TTC549 (cell line): ENCODE data around the gene CATSPER4.

ENCODE experiments used
- FAIRE-seq: peaks from 2 replicates; lab custom pipeline; 2012; peaks lifted over from hg19 to GRCh38; lab: Jason Lieb, UNC

CATSPER4 gene

DNA sequence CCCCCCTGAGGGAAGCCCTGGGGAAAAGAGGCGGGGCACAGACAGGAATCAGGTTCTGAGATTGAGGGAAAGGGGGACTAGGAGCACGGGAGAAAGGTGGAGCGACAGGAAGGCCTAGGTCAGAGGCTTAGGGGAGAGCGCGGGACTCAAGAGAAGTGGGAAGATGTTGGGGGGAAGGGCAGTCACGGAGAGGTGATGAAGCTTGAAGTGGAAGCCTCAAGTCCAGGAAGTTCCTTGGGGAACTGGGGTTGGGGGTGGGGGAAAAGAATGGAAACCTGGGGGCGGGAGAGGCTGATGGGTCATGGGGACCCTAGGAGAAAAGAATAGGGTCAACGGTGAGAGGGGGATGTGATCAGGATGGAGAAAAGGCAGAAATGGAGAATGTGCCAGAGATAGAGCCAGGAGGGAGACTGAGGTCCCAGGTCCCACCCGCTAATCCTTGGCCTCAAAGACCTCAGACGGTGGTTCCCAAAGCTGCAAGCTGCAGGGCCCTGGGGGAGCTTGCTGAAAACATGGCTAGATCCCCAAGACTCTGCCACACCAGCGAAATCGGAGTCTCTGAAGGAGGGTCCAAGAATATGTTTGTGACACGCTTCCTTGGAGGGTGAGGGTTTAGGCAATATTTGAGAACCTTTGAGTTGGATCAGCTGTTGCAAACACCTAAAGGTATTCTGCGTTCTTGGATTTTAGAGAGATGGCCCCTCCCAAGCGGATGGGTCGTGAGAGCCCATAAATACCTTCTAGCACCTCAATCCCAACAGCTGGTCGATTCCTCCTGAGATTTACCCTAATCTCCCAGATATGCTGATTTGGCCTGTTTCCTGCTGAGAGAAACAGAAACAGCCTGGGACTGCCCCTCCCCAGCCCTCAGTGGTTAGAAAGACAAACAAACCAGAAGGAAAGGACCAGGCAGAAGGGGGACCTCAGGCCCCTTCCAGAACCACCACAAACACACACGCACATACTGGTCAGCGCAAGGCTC lies 25.2 kb upstream of the CATSPER4 start:
- no peak for FAIRE-seq

DNA sequence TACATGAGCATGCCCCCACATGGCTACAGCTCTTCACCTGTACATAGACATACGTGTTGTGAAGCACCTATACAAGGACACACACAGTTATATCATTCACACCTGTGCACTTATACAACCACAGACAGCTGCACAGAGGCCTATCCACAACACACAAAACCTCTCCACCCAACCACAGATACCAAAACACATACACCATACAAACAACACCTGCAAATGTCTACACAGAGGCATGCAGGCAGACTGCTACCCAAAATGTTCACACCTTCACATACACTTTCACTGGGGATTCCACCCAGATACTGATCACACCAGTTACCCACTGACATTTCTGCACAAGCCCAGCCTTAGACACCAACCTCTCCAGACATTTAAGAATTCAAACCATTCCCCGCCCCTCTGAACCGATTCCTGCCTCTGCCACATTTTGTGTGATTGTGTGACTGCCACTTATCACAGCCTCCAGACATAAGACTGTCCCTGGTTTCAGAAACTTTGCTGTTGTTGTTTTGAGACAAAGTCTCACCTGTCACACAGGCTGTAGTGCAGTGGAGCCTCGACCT lies 23.6 kb upstream of the CATSPER4 start:
- no peak for FAIRE-seq

- no peak for FAIRE-seq
Measured at GRCh38 chr1:26168410-26169197, 21.8 kb upstream of the CATSPER4 start, which contains the start of gene C1orf232. Gene C1orf232 (minus strand): TSS chr1:26168963. CDS start chr1:26168499, 464 bp downstream.

GRCh38 chr1:26169198-26169554 lies 21.2 kb upstream of the CATSPER4 start:
- FAIRE-seq = no peak

- no peak for FAIRE-seq
Measured at GRCh38 chr1:26169669-26170471, 20.5 kb upstream of the CATSPER4 start, which contains the start of gene ZNF593. Gene ZNF593 (plus strand): TSS chr1:26169908. CDS start chr1:26169984, 76 bp downstream.

- no peak for FAIRE-seq
Measured at GRCh38 chr1:26170472-26170821, 20.0 kb upstream of the CATSPER4 start.

GRCh38 chr1:26171084-26172072 lies 19.0 kb upstream of the CATSPER4 start, which contains the start of gene ZNF593OS:
Gene ZNF593OS (minus strand): TSS chr1:26171832. CDS start chr1:26171661, 171 bp downstream.
- FAIRE-seq = no peak

DNA sequence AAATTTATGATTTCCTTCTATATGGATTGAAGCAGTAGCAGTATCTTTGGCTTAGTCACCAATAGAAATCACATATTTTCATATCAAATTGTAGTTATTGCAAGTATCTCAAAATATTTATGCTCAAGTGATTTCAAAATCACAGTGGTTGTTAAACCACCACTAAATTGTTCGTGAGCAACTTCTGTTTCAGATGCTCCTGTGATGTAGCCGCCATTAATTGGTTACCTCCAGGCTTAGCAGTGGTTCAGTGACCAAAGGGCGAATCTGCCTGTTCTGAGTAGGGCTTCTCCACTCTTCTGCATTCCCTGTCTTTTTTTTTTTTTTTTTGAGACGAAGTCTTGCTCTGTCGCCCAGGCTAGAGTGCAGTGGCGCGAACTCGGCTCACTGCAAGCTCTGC lies 15.1 kb upstream of the CATSPER4 start:
- no peak for FAIRE-seq

- FAIRE-seq = no peak
Measured at GRCh38 chr1:26177182-26177684, 13.2 kb upstream of the CATSPER4 start, which contains the start of gene CNKSR1. Gene CNKSR1 (plus strand): TSS chr1:26177491. CDS start chr1:26177548, 57 bp downstream.

DNA sequence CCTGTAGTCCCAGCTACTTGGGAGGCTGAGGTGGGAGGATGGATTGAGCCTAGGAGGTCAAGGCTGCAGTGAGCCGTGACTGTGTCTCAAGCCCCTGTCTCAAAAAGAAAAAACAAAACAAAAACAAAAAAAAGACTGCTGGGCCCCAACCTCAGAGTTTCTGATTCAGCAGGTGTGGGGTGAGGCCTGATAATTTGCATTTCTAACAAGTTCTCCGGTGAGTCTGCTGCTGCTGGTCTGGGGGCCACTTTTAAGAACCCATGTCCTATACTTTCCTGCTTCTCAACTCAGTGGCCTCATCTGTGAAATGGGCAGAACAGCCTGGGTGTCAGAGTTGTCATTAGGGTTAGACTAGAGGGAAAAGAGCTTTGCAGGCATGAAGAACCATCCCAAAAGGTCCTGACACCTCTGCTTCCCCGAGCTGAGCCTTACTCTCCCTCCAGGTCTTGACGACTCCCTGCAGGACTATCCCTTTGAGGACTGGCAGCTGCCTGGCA lies 10.3 kb upstream of the CATSPER4 start:
- FAIRE-seq = no peak

GRCh38 chr1:26181586-26182382 lies 8.6 kb upstream of the CATSPER4 start:
- FAIRE-seq = no peak

DNA sequence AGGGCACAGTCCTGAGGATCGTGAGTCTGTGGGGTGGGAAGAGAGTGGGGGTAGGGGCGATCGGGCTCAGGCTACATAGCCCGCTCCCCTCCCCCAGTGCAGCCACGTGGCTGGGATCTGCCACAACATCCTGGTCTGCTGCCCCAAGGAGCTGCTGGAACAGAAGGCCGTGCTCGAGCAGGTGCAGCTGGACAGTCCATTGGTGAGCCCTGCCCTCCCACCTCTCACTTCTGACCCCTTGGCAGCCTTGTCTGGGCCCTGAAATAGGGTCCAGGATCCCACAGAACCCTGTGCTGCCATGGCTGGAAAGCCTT lies 8.1 kb upstream of the CATSPER4 start:
- no peak for FAIRE-seq

DNA sequence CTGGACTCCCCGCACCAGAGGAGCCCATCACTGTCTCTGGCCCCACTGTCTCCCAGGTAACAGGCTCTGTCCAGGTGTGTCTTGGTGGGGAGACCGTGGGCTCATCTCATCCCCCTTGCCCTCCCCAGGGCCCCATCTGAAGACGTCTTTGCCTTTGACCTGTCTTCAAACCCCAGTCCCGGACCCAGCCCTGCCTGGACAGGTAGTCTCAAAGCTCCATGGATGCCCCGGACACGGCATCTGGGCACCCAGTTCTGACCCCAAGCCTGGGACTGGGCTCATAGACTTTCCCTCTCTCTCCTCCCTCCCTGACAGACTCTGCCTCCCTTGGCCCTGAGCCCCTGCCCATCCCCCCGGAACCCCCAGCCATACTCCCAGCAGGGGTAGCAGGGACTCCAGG lies 6.3 kb upstream of the CATSPER4 start:
- no peak for FAIRE-seq

GRCh38 chr1:26184883-26185282 lies 5.5 kb upstream of the CATSPER4 start:
- FAIRE-seq = no peak

GRCh38 chr1:26187882-26188281 lies 2.5 kb upstream of the CATSPER4 start:
- no peak for FAIRE-seq

- no peak for FAIRE-seq
Measured at GRCh38 chr1:26188477-26188876, 1.9 kb upstream of the CATSPER4 start.

DNA sequence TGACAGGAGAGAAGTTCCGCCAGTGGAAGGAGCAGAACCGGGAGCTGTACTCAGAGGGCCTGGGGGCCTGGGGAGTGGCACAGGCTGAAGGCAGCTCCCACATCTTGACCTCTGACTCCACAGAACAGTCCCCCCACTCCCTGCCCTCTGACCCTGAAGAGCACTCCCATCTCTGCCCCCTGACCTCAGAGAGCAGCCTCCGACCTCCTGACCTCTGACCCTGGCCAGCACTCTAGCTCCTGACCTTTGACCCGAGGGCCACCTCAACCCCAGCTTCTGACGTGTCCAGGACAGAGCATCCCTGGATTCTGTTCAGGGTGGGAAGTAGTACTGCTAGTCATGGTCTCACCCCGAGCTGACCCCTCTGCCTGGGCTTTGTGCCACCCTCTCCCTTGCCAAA lies 1.1 kb upstream of the CATSPER4 start:
- FAIRE-seq = no peak

DNA sequence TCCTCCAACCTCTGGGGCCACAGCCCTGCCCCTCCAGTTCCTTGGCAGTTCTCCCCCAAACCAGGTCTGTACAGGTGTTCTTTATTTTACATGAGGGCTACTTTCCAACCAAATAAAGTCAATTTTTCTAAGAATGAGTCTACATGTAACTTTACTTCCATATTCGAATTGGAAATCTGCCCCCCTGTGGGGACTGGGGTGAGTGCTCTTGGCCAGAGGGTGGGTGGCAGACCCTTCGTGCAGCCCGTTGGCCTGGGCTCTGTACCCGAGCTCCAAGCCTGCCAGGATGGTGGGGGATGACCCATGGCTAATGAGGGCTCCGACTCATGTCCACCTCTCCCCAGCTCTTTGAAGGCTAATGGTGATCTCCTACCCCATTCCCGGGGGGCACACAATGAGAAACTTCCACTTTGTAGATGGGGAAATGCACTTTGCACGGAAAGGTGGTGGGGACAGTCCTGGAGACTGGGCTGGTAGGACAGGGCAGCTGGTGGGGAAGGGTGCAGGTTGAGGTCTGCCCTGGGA lies 589 bp upstream of the CATSPER4 start:
- FAIRE-seq = no peak

GRCh38 chr1:26191739-26192138 lies 1.3 kb downstream of the CATSPER4 start:
- no peak for FAIRE-seq
